Fibroblast of the aortic adventitia (primary cell): ENCODE data around the gene TMEM217. TPM values are rescaled to one million over a fixed set of nuclear protein-coding genes. Genes with fewer than 3 reads are reported as not detected.
A peak's percentile ranks its signal among the peaks of the same experiment; 100 is the strongest.

ENCODE experiments used
- DNase-seq: peaks from one replicate; pipeline ENCODE4 v3.0.0-alpha.2; 2010; ENCODE audit warnings: low read depth
- H3K4me3 ChIP-seq: 2 replicates; pipeline ENCODE4 v1.5.1; 2011; ENCODE audit warnings: low read depth, mild to moderate bottlenecking, control low read depth, low read length, moderate library complexity
- total RNA-seq: library from RNA; depleted of rRNA; stranded (reverse); fragments of >200 nt; gene quantifications from 2 replicates; pipeline ENCODE4 v1.2.3, GENCODE V29; 2012; ENCODE audit warnings: low replicate concordance
- TF ChIP-seq, protein P1 (sequence below): IDR thresholded peaks from 2 replicates; pipeline ENCODE4 v1.5.1; 2011; ENCODE audit warnings: mild to moderate bottlenecking, low read length, control low read depth, inconsistent platforms; ENCODE audit not compliant: insufficient read depth

TMEM217 gene
- total RNA-seq, 1 donor, result 0.09 TPM

DNA sequence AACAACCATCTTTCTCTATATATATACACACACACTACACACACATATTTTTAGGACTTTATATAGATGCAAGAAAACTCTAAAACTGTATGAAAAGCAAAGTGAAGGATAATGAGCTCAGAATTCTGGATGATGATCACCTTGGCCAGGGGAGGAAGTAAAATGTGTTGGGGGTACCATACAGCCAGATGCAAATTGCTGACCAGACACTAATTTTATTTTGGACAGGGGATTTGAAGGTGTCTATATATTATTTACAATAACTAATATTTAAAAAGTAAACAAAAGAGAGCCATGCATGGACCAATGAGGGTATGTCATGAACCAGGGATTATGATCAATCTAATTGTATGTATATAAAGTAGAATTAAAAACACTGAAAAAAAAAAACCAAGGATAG is 20.2 kb downstream of the TMEM217 start:
- TF ChIP-seq, protein P1, sequence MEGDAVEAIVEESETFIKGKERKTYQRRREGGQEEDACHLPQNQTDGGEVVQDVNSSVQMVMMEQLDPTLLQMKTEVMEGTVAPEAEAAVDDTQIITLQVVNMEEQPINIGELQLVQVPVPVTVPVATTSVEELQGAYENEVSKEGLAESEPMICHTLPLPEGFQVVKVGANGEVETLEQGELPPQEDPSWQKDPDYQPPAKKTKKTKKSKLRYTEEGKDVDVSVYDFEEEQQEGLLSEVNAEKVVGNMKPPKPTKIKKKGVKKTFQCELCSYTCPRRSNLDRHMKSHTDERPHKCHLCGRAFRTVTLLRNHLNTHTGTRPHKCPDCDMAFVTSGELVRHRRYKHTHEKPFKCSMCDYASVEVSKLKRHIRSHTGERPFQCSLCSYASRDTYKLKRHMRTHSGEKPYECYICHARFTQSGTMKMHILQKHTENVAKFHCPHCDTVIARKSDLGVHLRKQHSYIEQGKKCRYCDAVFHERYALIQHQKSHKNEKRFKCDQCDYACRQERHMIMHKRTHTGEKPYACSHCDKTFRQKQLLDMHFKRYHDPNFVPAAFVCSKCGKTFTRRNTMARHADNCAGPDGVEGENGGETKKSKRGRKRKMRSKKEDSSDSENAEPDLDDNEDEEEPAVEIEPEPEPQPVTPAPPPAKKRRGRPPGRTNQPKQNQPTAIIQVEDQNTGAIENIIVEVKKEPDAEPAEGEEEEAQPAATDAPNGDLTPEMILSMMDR, result no peak
- no peak overlapping the region for H3K4me3 ChIP-seq
- DNase-seq, result no peak

DNA sequence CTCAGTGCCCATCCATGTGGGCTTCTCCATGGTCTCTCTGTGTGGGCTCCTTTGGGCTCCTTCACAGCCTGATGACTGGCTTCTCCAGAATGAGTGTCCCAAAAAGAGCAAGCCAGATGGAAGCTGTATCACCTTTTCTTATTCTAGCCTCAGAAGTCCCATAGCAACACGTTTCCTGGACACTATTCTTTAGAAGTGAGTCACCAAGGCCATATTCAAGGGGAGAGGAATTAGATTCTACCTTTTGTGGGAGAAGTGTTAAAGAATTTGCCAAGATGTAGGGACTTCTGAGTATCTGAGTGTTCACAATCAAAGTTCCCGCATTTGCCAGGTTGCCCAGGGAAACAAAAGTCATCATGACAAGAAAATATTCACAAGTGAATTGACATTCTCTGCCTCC is 21.0 kb downstream of the TMEM217 start:
- no peak overlapping the region for H3K4me3 ChIP-seq
- DNase-seq, result peak; percentile 42
- TF ChIP-seq, protein P1, result no peak

- TF ChIP-seq, protein P1, result no peak
- no peak overlapping the region for H3K4me3 ChIP-seq
- no peak for DNase-seq
Observed at GRCh38 chr6:37233541-37233940, 24.4 kb downstream of the TMEM217 start.

DNA sequence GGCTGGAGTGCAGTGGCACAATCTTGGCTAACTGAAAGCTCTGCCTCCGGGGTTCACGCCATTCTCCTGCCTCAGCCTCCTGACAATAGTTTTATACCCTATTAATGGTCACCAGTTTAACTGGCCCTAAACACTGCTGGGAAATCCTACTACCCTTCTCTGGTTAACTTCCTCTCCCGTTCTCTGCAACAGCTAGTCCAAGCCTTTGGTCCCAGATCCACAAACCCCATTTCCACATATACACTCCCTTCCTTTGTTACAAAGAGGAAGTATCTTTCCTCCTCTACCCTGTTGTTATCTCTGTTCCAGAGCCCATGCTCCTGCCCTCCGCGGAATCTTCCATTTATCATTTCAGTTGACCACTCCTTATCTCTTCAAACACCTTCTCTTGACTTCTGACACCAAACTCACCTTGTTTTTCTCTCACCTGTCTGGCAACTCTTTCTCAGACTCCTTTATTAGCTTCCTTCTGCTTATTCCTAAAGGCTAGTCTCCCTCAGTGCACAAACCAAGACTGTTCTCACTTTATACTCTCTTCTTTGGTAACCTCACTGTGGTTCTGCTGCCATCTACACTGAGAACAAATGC is 25.4 kb downstream of the TMEM217 start:
- DNase-seq, result no peak
- TF ChIP-seq, protein P1, result no peak
- H3K4me3 ChIP-seq, result no peak overlapping the region

GRCh38 chr6:37230104-37230503 is 27.8 kb downstream of the TMEM217 start:
- TF ChIP-seq, protein P1, result no peak
- H3K4me3 ChIP-seq, result no peak overlapping the region
- DNase-seq, result no peak

DNA sequence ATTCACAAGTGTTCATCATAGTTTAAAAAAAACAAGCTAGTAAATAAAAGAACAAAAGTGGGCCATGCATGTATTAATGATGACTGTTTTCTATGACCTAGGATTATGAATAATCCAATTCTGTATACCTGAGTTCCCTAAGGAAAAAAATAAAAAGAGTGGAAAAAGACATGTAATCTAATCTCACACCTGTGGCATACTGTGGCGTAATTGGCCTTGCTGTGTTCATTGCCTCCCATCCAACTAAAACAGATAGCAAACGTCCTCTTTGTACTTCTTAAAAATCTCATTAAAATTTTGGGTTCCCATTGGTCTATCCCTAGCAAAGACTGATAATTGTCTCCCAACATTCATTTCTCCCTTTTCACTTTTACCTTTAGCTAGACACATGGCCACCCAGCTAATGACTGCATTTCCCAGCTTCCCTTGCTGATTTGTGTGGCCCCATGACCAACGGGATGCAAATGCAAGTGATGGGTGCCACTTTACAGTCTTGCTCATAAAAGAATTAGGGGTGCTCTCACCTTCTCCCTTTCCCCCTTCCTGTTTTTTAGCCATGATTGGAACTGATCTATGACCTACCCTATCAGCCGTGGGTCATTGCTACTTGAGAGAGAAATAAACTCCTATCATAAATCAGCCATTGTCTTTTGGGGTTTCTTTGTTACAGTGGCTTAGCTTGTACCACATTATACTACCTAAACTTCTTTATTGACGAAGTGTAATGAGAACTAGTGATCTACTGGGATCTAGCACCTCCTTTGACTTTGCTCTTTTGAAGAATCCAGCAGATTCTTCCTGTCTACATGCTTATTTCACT is 32.4 kb downstream of the TMEM217 start:
- DNase-seq, result no peak
- TF ChIP-seq, protein P1, result no peak
- no peak overlapping the region for H3K4me3 ChIP-seq

- peak overlapping the region; percentile 64 for H3K4me3 ChIP-seq
- DNase-seq, result no peak
- TF ChIP-seq, protein P1, result no peak
Observed at GRCh38 chr6:37222992-37223391, 35.0 kb downstream of the TMEM217 start.
